OCI-LY3 (cell line): ENCODE measurements around the gene PIAS4.

Experiments used
- CTCF ChIP-seq: fragments of 200-600, 300-600 bp; sonication (generic); IDR thresholded peaks from 2 replicates; pipeline ENCODE4 v1.5.1; 2014; ENCODE audit warnings: antibody characterized with exemption, low read length, low read depth
- EZH2phosphoT487 ChIP-seq: fragments of 200-600 bp; shearing (Covaris generic); IDR thresholded peaks from 2 replicates; pipeline ENCODE4 v1.6.1; 2018; ENCODE audit warnings: antibody characterized with exemption, mixed run types, low read depth

GRCh38 chr19:4062419-4063368 is 55.2 kb downstream of the PIAS4 start:
- TF ChIP-seq CTCF (no peak), EZH2phosphoT487 (no peak)
